Measurements from ENCODE around the gene MAN2B2. TPM values are rescaled to one million over a fixed set of nuclear protein-coding genes. Genes with fewer than 3 reads are reported as not detected.
A peak's percentile ranks its signal among the peaks of the same experiment; 100 is the strongest.

The MAN2B2 gene
- total and polyA plus RNA-seq, 9 of the 15 experiments (the other 6 are each of a cell fraction or from before 2014, with no cell fraction given): 0.21 to 8.8 (median 3.7) TPM

DNA sequence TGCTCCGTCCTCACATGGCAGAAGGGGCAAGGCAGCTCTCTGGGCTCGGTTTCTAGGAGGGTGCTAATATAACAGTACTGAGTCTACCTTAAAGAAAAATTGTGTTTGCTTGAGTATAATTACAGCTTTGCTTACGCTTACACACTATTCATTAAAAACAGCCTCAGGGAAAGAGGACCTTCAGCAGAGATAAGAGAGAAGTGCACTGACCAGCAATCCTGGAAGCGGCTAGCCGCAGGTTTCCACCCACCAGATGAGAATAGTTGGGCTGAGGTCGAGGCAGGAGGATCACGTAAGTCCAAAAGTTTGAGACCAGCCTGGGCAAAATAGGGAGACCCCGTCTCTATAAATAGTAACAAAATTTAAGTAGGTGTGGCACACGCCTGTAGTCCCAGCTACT, 50.3 kb downstream of the MAN2B2 start:
- Histone ChIP-seq H3K27me3 (ENCODE audit: control insufficient read depth in 2 of 2, insufficient read depth in 2 of 2, low read length in 2 of 2) (no peaks in the 10 kb centered on the region), H3K9me1 (ENCODE audit: control insufficient read depth, insufficient read depth, low read length) (no peaks in the 10 kb centered on the region), H2AFZ (ENCODE audit: low read depth, low read length) (peak overlapping the region; percentile 40; the same call in 1 of the 2 replicates), H3K9me3 (replicated peaks; ENCODE audit: control insufficient read depth, insufficient read depth, low read depth, low read length) (no peaks in the 10 kb centered on the region), H4K20me1 (replicated peaks; ENCODE audit: control insufficient read depth, insufficient read depth, low read length) (no peaks in the 10 kb centered on the region), H3K9ac (ENCODE audit: insufficient read depth in 1 of 2, low read depth in 2 of 2, low read length in 2 of 2) (no peak overlapping the region; a peak in 1 of 4 replicates), H3K4me3 (no peak overlapping the region), H3K79me2 (ENCODE audit: control insufficient read depth, insufficient read depth, low read length) (no peaks in the 10 kb centered on the region; the same call in 2 of the 3 replicates), H3K4me1 (replicated peaks in 1 of 2; ENCODE audit: control insufficient read depth in 2 of 2, insufficient read depth in 2 of 2, low read length in 2 of 2) (peaks cover 6 to 15% of the 10 kb centered on the region in 2 experiments), H3K36me3 (ENCODE audit: control insufficient read depth, insufficient read depth, low read length) (no peaks in the 10 kb centered on the region), H3K4me2 (ENCODE audit: insufficient read depth, low read length) (peak overlapping the region; percentile 41; the same call in 1 of the 2 replicates), H3K27ac (ENCODE audit: extremely low read depth, low read depth, low read length) (no peak overlapping the region)
- ATAC-seq (peak; percentile 65), DNase-seq (ENCODE audit: extremely low read depth in 1 of 4, low spot score in 3 of 4) (peak in 1 of 4 experiments; percentile 31), FAIRE-seq (peak; percentile 23)
- ChIA-PET CTCF (ENCODE audit: low intra/inter-chr PET ratio) (no interaction called here), POLR2A (interaction anchor here (1.0 kb wide), 1 partner anchor 65 kb away, joined by 4 read pairs; no protein-coding TSS in a partner anchor)
- in situ Hi-C loops (cut with MboI) (no loop called here), intact Hi-C loops (cut with micrococcal nuclease) (no loop called here)
- WGBS (ENCODE audit: insufficient coverage, low coverage, missing lambda C conversion rate): 12% methylated on average over 9 of the region's 9 CpGs
- TF ChIP-seq NFYB (IDR thresholded peaks at IDR 0.05; ENCODE audit: extremely low read depth, insufficient read length) (no peak), SPI1 (IDR thresholded peaks at IDR 0.05; ENCODE audit: borderline replicate concordance, low read depth, low read length) (0 out of 2 replicates have a peak, but pooled peaks have one; percentile 4), KDM2B (CRISPR knock-in tag; IDR thresholded peaks at IDR 0.05) (no peak)
- no TSS peak for BruUV-seq (replicated peaks)

DNA sequence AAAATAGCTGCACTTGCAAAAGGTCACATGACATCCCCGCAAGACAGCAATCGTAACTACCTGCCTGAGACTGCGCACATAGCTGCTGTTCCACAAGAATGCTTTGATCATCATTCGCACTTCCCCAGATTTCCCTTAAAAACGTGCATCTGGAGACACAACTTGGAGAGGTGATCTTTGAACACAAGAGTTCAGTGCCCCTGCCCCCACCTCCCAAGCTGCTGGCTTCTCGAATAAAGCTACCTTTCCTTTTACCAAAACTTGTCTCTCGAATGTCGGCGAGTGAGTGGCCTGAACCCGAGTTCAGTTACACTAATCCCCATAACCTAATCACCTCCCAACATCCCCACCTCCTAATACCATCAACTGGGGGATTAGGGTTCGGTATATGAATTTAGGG, 51.1 kb downstream of the MAN2B2 start:
- no TSS peak for BruUV-seq (replicated peaks)
- TF ChIP-seq, protein P1, sequence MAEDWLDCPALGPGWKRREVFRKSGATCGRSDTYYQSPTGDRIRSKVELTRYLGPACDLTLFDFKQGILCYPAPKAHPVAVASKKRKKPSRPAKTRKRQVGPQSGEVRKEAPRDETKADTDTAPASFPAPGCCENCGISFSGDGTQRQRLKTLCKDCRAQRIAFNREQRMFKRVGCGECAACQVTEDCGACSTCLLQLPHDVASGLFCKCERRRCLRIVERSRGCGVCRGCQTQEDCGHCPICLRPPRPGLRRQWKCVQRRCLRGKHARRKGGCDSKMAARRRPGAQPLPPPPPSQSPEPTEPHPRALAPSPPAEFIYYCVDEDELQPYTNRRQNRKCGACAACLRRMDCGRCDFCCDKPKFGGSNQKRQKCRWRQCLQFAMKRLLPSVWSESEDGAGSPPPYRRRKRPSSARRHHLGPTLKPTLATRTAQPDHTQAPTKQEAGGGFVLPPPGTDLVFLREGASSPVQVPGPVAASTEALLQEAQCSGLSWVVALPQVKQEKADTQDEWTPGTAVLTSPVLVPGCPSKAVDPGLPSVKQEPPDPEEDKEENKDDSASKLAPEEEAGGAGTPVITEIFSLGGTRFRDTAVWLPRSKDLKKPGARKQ (CRISPR knock-in tag; IDR thresholded peaks at IDR 0.05): no peak
- TF ChIP-seq MCM7 (IDR thresholded peaks at IDR 0.05) (no peak), GABPB1 (CRISPR knock-in tag; IDR thresholded peaks at IDR 0.05) (no peak), NFIC (IDR thresholded peaks at IDR 0.05) (no peak), RNF2 (IDR thresholded peaks at IDR 0.05) (no peak)
- no peak overlapping the region for H3K4me2 ChIP-seq (ENCODE audit: insufficient read depth, low read length)
- ChIA-PET CTCF (ENCODE audit: low intra/inter-chr PET ratio) (no interaction called here), POLR2A (interaction anchor here (1.0 kb wide), 2 partner anchors 14 to 64 kb away, joined by 4 read pairs; partner anchors contain the start of gene MRFAP1)
- in situ Hi-C loops (cut with MboI): no loop called here
- no peak overlapping the region for H3K4me3 ChIP-seq
- intact Hi-C loops (cut with micrococcal nuclease): no loop called here
- no peak for ATAC-seq
- no peak overlapping the region for H2AFZ ChIP-seq (ENCODE audit: low read depth, low read length)
- no peak for DNase-seq (ENCODE audit: extremely low read depth in 1 of 4, low spot score in 3 of 4)
- no peaks in the 10 kb centered on the region for H4K20me1 ChIP-seq (replicated peaks; ENCODE audit: control insufficient read depth, insufficient read depth, low read length)
- H3K9me1 ChIP-seq (ENCODE audit: control insufficient read depth, insufficient read depth, low read length): no peaks in the 10 kb centered on the region
- H3K27me3 ChIP-seq (ENCODE audit: control insufficient read depth in 2 of 2, insufficient read depth in 2 of 2, low read length in 2 of 2): no peaks in the 10 kb centered on the region
- peaks cover 6 to 14% of the 10 kb centered on the region in 2 experiments for H3K4me1 ChIP-seq (replicated peaks in 1 of 2; ENCODE audit: control insufficient read depth in 2 of 2, insufficient read depth in 2 of 2, low read length in 2 of 2)
- H3K27ac ChIP-seq (ENCODE audit: extremely low read depth, low read depth, low read length): no peak overlapping the region
- no peaks in the 10 kb centered on the region for H3K36me3 ChIP-seq (ENCODE audit: control insufficient read depth, insufficient read depth, low read length)
- no peak for FAIRE-seq
- no peaks in the 10 kb centered on the region; the same call in 2 of the 3 replicates for H3K79me2 ChIP-seq (ENCODE audit: control insufficient read depth, insufficient read depth, low read length)
- 66% methylated on average over 10 of the region's 11 CpGs for WGBS (ENCODE audit: insufficient coverage, low coverage, missing lambda C conversion rate)
- no peak overlapping the region for H3K9ac ChIP-seq (ENCODE audit: insufficient read depth in 1 of 2, low read depth in 2 of 2, low read length in 2 of 2)
- H3K9me3 ChIP-seq (replicated peaks; ENCODE audit: control insufficient read depth, insufficient read depth, low read depth, low read length): no peaks in the 10 kb centered on the region

Data from K562 (cell line).